ENCODE data around the gene AOAH. TPM values are rescaled to one million over a fixed set of nuclear protein-coding genes. Genes with fewer than 3 reads are reported as not detected.

Gene AOAH
- total RNA-seq, 1 experiment from 2014 or later: not detected

GRCh38 chr7:36570528-36571189 is 153.6 kb downstream of the AOAH start:
- H3K27me3 ChIP-seq (replicated peaks; ENCODE audit: control insufficient read depth, insufficient read depth, low read length): no peaks in the 10 kb centered on the region; the same call in 1 of the 2 replicates
- H3K4me1 Mint-ChIP-seq (ENCODE audit: low read depth, unreplicated experiment): no peaks in the 10 kb centered on the region
- CTCF ChIA-PET: no interaction called here

GRCh38 chr7:36568452-36568849 is 155.8 kb downstream of the AOAH start:
- Histone ChIP-seq H3K4me3 (ENCODE audit: low read depth, low read length) (no peak overlapping the region), H3K27me3 (replicated peaks; ENCODE audit: control insufficient read depth, insufficient read depth, low read length) (no peaks in the 10 kb centered on the region; the same call in 1 of the 2 replicates), H3K9me3 (no peaks in the 10 kb centered on the region), H3K4me1 (no peaks in the 10 kb centered on the region), H3K36me3 (ENCODE audit: control insufficient read depth, insufficient read depth, low read length) (no peaks in the 10 kb centered on the region)
- Mint-ChIP-seq H3K4me1 (ENCODE audit: low read depth, unreplicated experiment) (no peaks in the 10 kb centered on the region), H3K36me3 (ENCODE audit: insufficient read depth, unreplicated experiment) (no peaks in the 10 kb centered on the region), H3K9me3 (ENCODE audit: unreplicated experiment) (no peaks in the 10 kb centered on the region), H3K27ac (ENCODE audit: unreplicated experiment) (no peak overlapping the region), H3K27me3 (ENCODE audit: insufficient read depth, unreplicated experiment) (peaks cover 7% of the 10 kb centered on the region), H3K4me3 (ENCODE audit: unreplicated experiment) (no peak overlapping the region)
- POLR2A ChIA-PET: no interaction called here
- CTCF ChIA-PET: no interaction called here
- no peak for DNase-seq
- no peak for TF ChIP-seq CTCF (IDR thresholded peaks at IDR 0.05; ENCODE audit: insufficient read depth in 1 of 2, low read depth in 1 of 2, low read length in 1 of 2, severe bottlenecking in 1 of 2, unreplicated experiment in 1 of 2)
- BruUV-seq (replicated peaks): no TSS peak
- intact Hi-C loops (cut with micrococcal nuclease; ENCODE audit: unreplicated experiment): no loop called here

More at GRCh38 chr7:36570528-36571189, 153.6 kb downstream of the AOAH start:
- intact Hi-C loops (cut with micrococcal nuclease; ENCODE audit: unreplicated experiment): no loop called here
- H3K4me3 ChIP-seq (ENCODE audit: low read depth, low read length): no peak overlapping the region
- DNase-seq: no peak
- H3K4me3 Mint-ChIP-seq (ENCODE audit: unreplicated experiment): no peak overlapping the region
- no peaks in the 10 kb centered on the region for H3K4me1 ChIP-seq
- peaks cover 7% of the 10 kb centered on the region for H3K27me3 Mint-ChIP-seq (ENCODE audit: insufficient read depth, unreplicated experiment)
- no peaks in the 10 kb centered on the region for H3K36me3 ChIP-seq (ENCODE audit: control insufficient read depth, insufficient read depth, low read length)
- no peak overlapping the region for H3K27ac Mint-ChIP-seq (ENCODE audit: unreplicated experiment)
- TF ChIP-seq CTCF (IDR thresholded peaks at IDR 0.05; ENCODE audit: insufficient read depth in 1 of 2, low read depth in 1 of 2, low read length in 1 of 2, severe bottlenecking in 1 of 2, unreplicated experiment in 1 of 2): no peak
- no peaks in the 10 kb centered on the region for H3K9me3 Mint-ChIP-seq (ENCODE audit: unreplicated experiment)
- no peaks in the 10 kb centered on the region for H3K36me3 Mint-ChIP-seq (ENCODE audit: insufficient read depth, unreplicated experiment)
- no peaks in the 10 kb centered on the region for H3K9me3 ChIP-seq
- BruUV-seq (replicated peaks): no TSS peak
- POLR2A ChIA-PET: no interaction called here

- intact Hi-C loops (cut with micrococcal nuclease; ENCODE audit: unreplicated experiment): no loop called here
These were observed 156.4 kb downstream of the AOAH start for GRCh38 chr7:36567699-36568451.

More at GRCh38 chr7:36567699-36568451, 156.4 kb downstream of the AOAH start:
- Mint-ChIP-seq H3K4me3 (ENCODE audit: unreplicated experiment) (no peak overlapping the region), H3K4me1 (ENCODE audit: low read depth, unreplicated experiment) (no peaks in the 10 kb centered on the region), H3K9me3 (ENCODE audit: unreplicated experiment) (no peaks in the 10 kb centered on the region), H3K27me3 (ENCODE audit: insufficient read depth, unreplicated experiment) (peaks cover 7% of the 10 kb centered on the region), H3K27ac (ENCODE audit: unreplicated experiment) (no peak overlapping the region), H3K36me3 (ENCODE audit: insufficient read depth, unreplicated experiment) (no peaks in the 10 kb centered on the region)
- Histone ChIP-seq H3K4me1 (no peaks in the 10 kb centered on the region), H3K36me3 (ENCODE audit: control insufficient read depth, insufficient read depth, low read length) (no peaks in the 10 kb centered on the region), H3K4me3 (ENCODE audit: low read depth, low read length) (no peak overlapping the region), H3K9me3 (no peaks in the 10 kb centered on the region), H3K27me3 (replicated peaks; ENCODE audit: control insufficient read depth, insufficient read depth, low read length) (no peaks in the 10 kb centered on the region; the same call in 1 of the 2 replicates)
- TF ChIP-seq CTCF (IDR thresholded peaks at IDR 0.05; ENCODE audit: insufficient read depth in 1 of 2, low read depth in 1 of 2, low read length in 1 of 2, severe bottlenecking in 1 of 2, unreplicated experiment in 1 of 2): no peak
- CTCF ChIA-PET: no interaction called here
- DNase-seq: no peak
- POLR2A ChIA-PET: no interaction called here
- BruUV-seq (replicated peaks): no TSS peak

All from Caco-2 (cell line).